Epidermal melanocyte (primary cell): ENCODE measurements around the gene HSD17B11.
"Not testable (repeated sequence)": the region's sequence is repeated elsewhere in the genome, so short reads cannot be mapped to it uniquely, and the experiment has no call there.

ENCODE experiments used
- DNase-seq: peaks from one replicate; pipeline ENCODE4 v3.0.0; 2011; ENCODE audit warnings: low spot score; ENCODE audit not compliant: insufficient read length

The HSD17B11 gene

GRCh38 chr4:87390891-87391575, at the start of gene HSD17B11:
TSS of gene HSD17B11 (minus strand) at chr4:87391188. CDS start at chr4:87391070, 118 bp downstream.
- DNase-seq: peak; percentile 95

- DNase-seq: no peak
These were observed 42.4 kb upstream of the HSD17B11 start for GRCh38 chr4:87433342-87433741.

- DNase-seq: no peak
These were observed 39.0 kb upstream of the HSD17B11 start for GRCh38 chr4:87430038-87430437.

- DNase-seq: no peak
These were observed 38.0 kb upstream of the HSD17B11 start for GRCh38 chr4:87428979-87429378.

GRCh38 chr4:87427518-87427868, 36.5 kb upstream of the HSD17B11 start:
- DNase-seq: no peak

- DNase-seq: no peak
These were observed 36.0 kb upstream of the HSD17B11 start for GRCh38 chr4:87426865-87427517.

GRCh38 chr4:87425711-87426110, 34.7 kb upstream of the HSD17B11 start:
- DNase-seq: no peak

GRCh38 chr4:87424099-87424543, 33.1 kb upstream of the HSD17B11 start:
- not testable (repeated sequence) for DNase-seq

GRCh38 chr4:87423317-87424098, 32.5 kb upstream of the HSD17B11 start:
- no peak for DNase-seq

- peak; percentile 85 for DNase-seq
These were observed 31.4 kb upstream of the HSD17B11 start, which contains the start of gene NUDT9 for GRCh38 chr4:87422104-87423052. TSS of gene NUDT9 (plus strand) at chr4:87422573. CDS start at chr4:87422906, 333 bp downstream.

GRCh38 chr4:87420276-87420830, 29.4 kb upstream of the HSD17B11 start:
- no peak for DNase-seq

- no peak for DNase-seq
These were observed 28.7 kb upstream of the HSD17B11 start for GRCh38 chr4:87419578-87420249.

GRCh38 chr4:87418410-87418809, 27.4 kb upstream of the HSD17B11 start:
- DNase-seq: not testable (repeated sequence)

- DNase-seq: no peak
These were observed 26.0 kb upstream of the HSD17B11 start for GRCh38 chr4:87416965-87417364.

GRCh38 chr4:87414816-87415215, 23.8 kb upstream of the HSD17B11 start:
- peak; percentile 49 for DNase-seq

GRCh38 chr4:87410679-87411078, 19.7 kb upstream of the HSD17B11 start:
- no peak for DNase-seq

GRCh38 chr4:87410157-87410556, 19.2 kb upstream of the HSD17B11 start:
- DNase-seq: no peak

- DNase-seq: no peak
These were observed 18.5 kb upstream of the HSD17B11 start for GRCh38 chr4:87409420-87409939.

- DNase-seq: not testable (repeated sequence)
These were observed 15.9 kb upstream of the HSD17B11 start for GRCh38 chr4:87406902-87407301.

- no peak for DNase-seq
These were observed 15.5 kb upstream of the HSD17B11 start for GRCh38 chr4:87406462-87406861.
